Endothelial cell of umbilical vein (primary cell): ENCODE measurements around the gene MCRIP1. TPM values are rescaled to one million over a fixed set of nuclear protein-coding genes. Genes with fewer than 3 reads are reported as not detected.

Experiments used
- BruUV-seq: library from RNA; stranded (reverse); fragments of 400-500 nt; replicated peaks from 2 replicates; lab custom pipeline; 2021; lab: Mats Ljungman, UMichigan
- CTCF ChIA-PET: fragments of 300-600, 350-600 bp; sonication (Branson Sonifier 250); formaldehyde crosslinking; loops from one replicate; lab custom pipeline; 2021; ENCODE audit warnings: antibody characterized with exemption, inconsistent platforms; lab: Charles Lee
- POLR2A ChIA-PET: fragments of 300-600, 350-600 bp; sonication (Branson Sonifier 250); formaldehyde crosslinking; loops from one replicate; lab custom pipeline; 2021; ENCODE audit warnings: antibody characterized with exemption, inconsistent platforms; lab: Charles Lee
- DNase-seq: peaks from one replicate; pipeline ENCODE4 v3.0.0-alpha.2; 2011; ENCODE audit warnings: low read depth, low spot score
- FAIRE-seq: peaks from 2 replicates; lab custom pipeline; 2011; peaks lifted over from hg19 to GRCh38; lab: Jason Lieb, UNC
- H2AFZ ChIP-seq: 2 replicates; pipeline ENCODE4 v1.6.0; 2012; ENCODE audit warnings: low read depth, low read length, control low read depth, inconsistent platforms
- H3K27ac ChIP-seq: 2 replicates; pipeline ENCODE4 v1.5.1; 2011; ENCODE audit warnings: low read depth, mild to moderate bottlenecking, control low read depth, low read length, moderate library complexity; ENCODE audit not compliant: insufficient read depth
- H3K27me3 ChIP-seq, 2 experiments: 2 replicates each; pipeline versions ENCODE4 v1.6.0 to v1.6.1; 2011; ENCODE audit warnings: low read length in 2 of 2, mixed read lengths in 1 of 2; ENCODE audit not compliant: control insufficient read depth in 2 of 2, insufficient read depth in 2 of 2
- H3K36me3 ChIP-seq, 2 experiments: 2 replicates in 1 of 2; 3 replicates in 1 of 2; pipeline ENCODE4 v1.5.1; 2011; ENCODE audit warnings: low read length in 2 of 2, mild to moderate bottlenecking in 1 of 2, moderate library complexity in 1 of 2; ENCODE audit not compliant: control insufficient read depth in 2 of 2, insufficient read depth in 2 of 2; ENCODE audit errors: extremely low read depth in 1 of 2
- H3K4me1 ChIP-seq: 3 replicates; pipeline ENCODE4 v1.5.1; 2011; ENCODE audit warnings: mild to moderate bottlenecking, low read length; ENCODE audit not compliant: control insufficient read depth, insufficient read depth; ENCODE audit errors: extremely low read depth
- H3K4me2 ChIP-seq: 2 replicates; pipeline ENCODE4 v1.6.1; 2011; ENCODE audit warnings: low read length, control low read depth, mixed read lengths; ENCODE audit not compliant: insufficient read depth
- H3K4me3 ChIP-seq, 3 experiments: fragments of 200-600 bp in 1 of 3; sonication (generic), shearing (Covaris generic) in 1 of 3; replicated peaks in 1 of 3; 2 replicates each; pipeline ENCODE4 v1.5.1; 2011 to 2016; ENCODE audit warnings: control low read depth in 3 of 3, low read length in 3 of 3, mild to moderate bottlenecking in 2 of 3, inconsistent platforms in 1 of 3, low read depth in 1 of 3, moderate library complexity in 1 of 3; ENCODE audit not compliant: insufficient read depth in 1 of 3
- H3K79me2 ChIP-seq: 2 replicates; pipeline ENCODE4 v1.6.0; 2012; ENCODE audit warnings: low read length, inconsistent platforms; ENCODE audit not compliant: control insufficient read depth, insufficient read depth
- H3K9ac ChIP-seq: replicated peaks from 2 replicates; pipeline ENCODE3; 2011; ENCODE audit warnings: low read length, control low read depth; ENCODE audit not compliant: insufficient read depth; ENCODE audit errors: extremely low read depth
- H3K9me1 ChIP-seq: replicated peaks from 3 replicates; pipeline ENCODE4 v1.6.0; 2011; ENCODE audit warnings: mild to moderate bottlenecking, low read length; ENCODE audit not compliant: control insufficient read depth, insufficient read depth; ENCODE audit errors: extremely low read depth
- H3K9me3 ChIP-seq: replicated peaks from 2 replicates; pipeline ENCODE4 v1.5.1; 2012; ENCODE audit warnings: low read length, inconsistent platforms; ENCODE audit not compliant: control insufficient read depth, insufficient read depth
- H4K20me1 ChIP-seq: replicated peaks from 2 replicates; pipeline ENCODE3; 2011; ENCODE audit warnings: mild to moderate bottlenecking, low read length; ENCODE audit not compliant: control insufficient read depth, insufficient read depth; ENCODE audit errors: extremely low read depth
- EZH2 ChIP-seq: IDR thresholded peaks from 2 replicates; pipeline ENCODE4 v1.6.1; 2012; ENCODE audit warnings: borderline replicate concordance, low read depth, mild to moderate bottlenecking, moderate library complexity, low read length, inconsistent platforms; ENCODE audit not compliant: severe bottlenecking
- FOS ChIP-seq: IDR thresholded peaks from 2 replicates; pipeline ENCODE4 v1.6.1; 2011; ENCODE audit warnings: mild to moderate bottlenecking, low read length, moderate library complexity, borderline replicate concordance; ENCODE audit not compliant: insufficient read depth
- GATA2 ChIP-seq: IDR thresholded peaks from 2 replicates; pipeline ENCODE4 v1.7.0; 2011; ENCODE audit warnings: low read depth, mild to moderate bottlenecking, moderate library complexity, mixed read lengths, low read length; ENCODE audit not compliant: insufficient read length, insufficient read depth
- JUN ChIP-seq: IDR thresholded peaks from 2 replicates; pipeline ENCODE4 v1.6.1; 2011; ENCODE audit warnings: borderline replicate concordance, low read depth; ENCODE audit not compliant: insufficient read length, insufficient read depth
- MAX ChIP-seq: IDR thresholded peaks from 2 replicates; pipeline ENCODE4 v1.6.1; 2011; ENCODE audit not compliant: insufficient read depth, insufficient read length
- MYC ChIP-seq: IDR thresholded peaks from one replicate; pipeline ENCODE4 v1.6.1; 2011; ENCODE audit warnings: mild to moderate bottlenecking, low read depth, low read length
- POLR2A ChIP-seq: IDR thresholded peaks from 2 replicates; pipeline ENCODE4 v1.6.1; 2012; ENCODE audit warnings: low read depth, mild to moderate bottlenecking, control low read depth, low read length
- POLR2AphosphoS5 ChIP-seq: IDR thresholded peaks from 2 replicates; pipeline ENCODE4 v1.6.1; 2012; ENCODE audit warnings: low read depth, mild to moderate bottlenecking, control low read depth, low read length, moderate library complexity; ENCODE audit not compliant: insufficient read depth
- dilution Hi-C: fragments of 300-500 bp; cut with MboI; formaldehyde crosslinking; loops from one replicate; pipeline ENCODE4 v1.15.0; 2019; ENCODE audit warnings: low sequenced_read_pairs; ENCODE audit not compliant: extremely low pct_ligation_motif_present
- intact Hi-C: fragments of 100-400 bp; cut with micrococcal nuclease; formaldehyde crosslinking; loops from one replicate; pipeline ENCODE4 v1.10.0; 2022
- polyA plus RNA-seq, 4 experiments: library from polyadenylated mRNA; depleted of rRNA in 3 of 4; stranded (reverse) in 3 of 4; unstranded in 1 of 4; fragments of >200 nt; gene quantifications; 2 replicates each; pipeline versions ENCODE4 v1.2.1 to v1.2.3, GENCODE V29; 2011 to 2012; ENCODE audit warnings: missing spikeins in 1 of 4
- total RNA-seq: library from RNA; stranded (reverse); gene quantifications from 2 replicates; pipeline ENCODE4 v1.2.3, GENCODE V29; 2021
- TF ChIP-seq, protein P1 (sequence below), 2 donors: IDR thresholded peaks; 1 replicate in 1 of 2; 2 replicates in 1 of 2; pipeline ENCODE4 v1.5.1; 2011; ENCODE audit warnings: low read length in 2 of 2, mild to moderate bottlenecking in 2 of 2, moderate library complexity in 2 of 2, control low read depth in 1 of 2, inconsistent platforms in 1 of 2, low read depth in 1 of 2; ENCODE audit not compliant: insufficient read depth in 1 of 2; ENCODE audit errors: extremely low read depth in 1 of 2

MCRIP1 gene
- total and polyA plus RNA-seq, 2 donors (not counting 3 experiments of a cell fraction or from before 2014, with no cell fraction given): 121 to 205 TPM

- Histone ChIP-seq H3K36me3 (no peaks in the 10 kb centered on the region), H3K4me1 (no peaks in the 10 kb centered on the region), H3K27ac (no peak overlapping the region), H3K4me2 (no peak overlapping the region), H4K20me1 (no peaks in the 10 kb centered on the region), H3K4me3 (no peak overlapping the region), H3K27me3 (no peaks in the 10 kb centered on the region), H3K9ac (no peak overlapping the region), H3K79me2 (no peaks in the 10 kb centered on the region), H3K9me3 (no peaks in the 10 kb centered on the region), H3K9me1 (no peaks in the 10 kb centered on the region), H2AFZ (no peak overlapping the region)
- POLR2A ChIA-PET: no interaction called here
- DNase-seq (no peak), FAIRE-seq (no peak)
- CTCF ChIA-PET: interaction anchor here (1.3 kb wide), 1 partner anchor 63 kb away, joined by 6 read pairs; no protein-coding TSS in a partner anchor
- dilution Hi-C loops (no loop called here), intact Hi-C loops (no loop called here)
- BruUV-seq: no TSS peak
- TF ChIP-seq JUN: no peak
- TF ChIP-seq, protein P1, sequence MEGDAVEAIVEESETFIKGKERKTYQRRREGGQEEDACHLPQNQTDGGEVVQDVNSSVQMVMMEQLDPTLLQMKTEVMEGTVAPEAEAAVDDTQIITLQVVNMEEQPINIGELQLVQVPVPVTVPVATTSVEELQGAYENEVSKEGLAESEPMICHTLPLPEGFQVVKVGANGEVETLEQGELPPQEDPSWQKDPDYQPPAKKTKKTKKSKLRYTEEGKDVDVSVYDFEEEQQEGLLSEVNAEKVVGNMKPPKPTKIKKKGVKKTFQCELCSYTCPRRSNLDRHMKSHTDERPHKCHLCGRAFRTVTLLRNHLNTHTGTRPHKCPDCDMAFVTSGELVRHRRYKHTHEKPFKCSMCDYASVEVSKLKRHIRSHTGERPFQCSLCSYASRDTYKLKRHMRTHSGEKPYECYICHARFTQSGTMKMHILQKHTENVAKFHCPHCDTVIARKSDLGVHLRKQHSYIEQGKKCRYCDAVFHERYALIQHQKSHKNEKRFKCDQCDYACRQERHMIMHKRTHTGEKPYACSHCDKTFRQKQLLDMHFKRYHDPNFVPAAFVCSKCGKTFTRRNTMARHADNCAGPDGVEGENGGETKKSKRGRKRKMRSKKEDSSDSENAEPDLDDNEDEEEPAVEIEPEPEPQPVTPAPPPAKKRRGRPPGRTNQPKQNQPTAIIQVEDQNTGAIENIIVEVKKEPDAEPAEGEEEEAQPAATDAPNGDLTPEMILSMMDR (IDR thresholded peaks at IDR 0.05; ENCODE audit: extremely low read depth in 1 of 2, insufficient read depth in 1 of 2, low read depth in 1 of 2, low read length in 2 of 2): no peak
- no peak for TF ChIP-seq FOS
- no peak for TF ChIP-seq GATA2
- TF ChIP-seq MAX: no peak
- TF ChIP-seq POLR2A: no peak
- no peak for TF ChIP-seq EZH2
- no peak for TF ChIP-seq POLR2AphosphoS5
- TF ChIP-seq MYC: no peak
Measured at GRCh38 chr17:81794074-81794476, 39.0 kb downstream of the MCRIP1 start.
